ENCODE measurements around the gene KIFC3. TPM values are rescaled to one million over a fixed set of nuclear protein-coding genes. Genes with fewer than 3 reads are reported as not detected.
"Not testable (repeated sequence)": the region's sequence is repeated elsewhere in the genome, so short reads cannot be mapped to it uniquely, and the experiment has no call there.

KIFC3 gene, protein sequence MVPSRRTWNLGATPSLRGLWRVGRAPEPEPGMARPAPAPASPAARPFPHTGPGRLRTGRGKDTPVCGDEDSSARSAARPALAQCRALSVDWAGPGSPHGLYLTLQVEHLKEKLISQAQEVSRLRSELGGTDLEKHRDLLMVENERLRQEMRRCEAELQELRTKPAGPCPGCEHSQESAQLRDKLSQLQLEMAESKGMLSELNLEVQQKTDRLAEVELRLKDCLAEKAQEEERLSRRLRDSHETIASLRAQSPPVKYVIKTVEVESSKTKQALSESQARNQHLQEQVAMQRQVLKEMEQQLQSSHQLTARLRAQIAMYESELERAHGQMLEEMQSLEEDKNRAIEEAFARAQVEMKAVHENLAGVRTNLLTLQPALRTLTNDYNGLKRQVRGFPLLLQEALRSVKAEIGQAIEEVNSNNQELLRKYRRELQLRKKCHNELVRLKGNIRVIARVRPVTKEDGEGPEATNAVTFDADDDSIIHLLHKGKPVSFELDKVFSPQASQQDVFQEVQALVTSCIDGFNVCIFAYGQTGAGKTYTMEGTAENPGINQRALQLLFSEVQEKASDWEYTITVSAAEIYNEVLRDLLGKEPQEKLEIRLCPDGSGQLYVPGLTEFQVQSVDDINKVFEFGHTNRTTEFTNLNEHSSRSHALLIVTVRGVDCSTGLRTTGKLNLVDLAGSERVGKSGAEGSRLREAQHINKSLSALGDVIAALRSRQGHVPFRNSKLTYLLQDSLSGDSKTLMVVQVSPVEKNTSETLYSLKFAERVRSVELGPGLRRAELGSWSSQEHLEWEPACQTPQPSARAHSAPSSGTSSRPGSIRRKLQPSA
- total RNA-seq: 39.3 TPM

DNA sequence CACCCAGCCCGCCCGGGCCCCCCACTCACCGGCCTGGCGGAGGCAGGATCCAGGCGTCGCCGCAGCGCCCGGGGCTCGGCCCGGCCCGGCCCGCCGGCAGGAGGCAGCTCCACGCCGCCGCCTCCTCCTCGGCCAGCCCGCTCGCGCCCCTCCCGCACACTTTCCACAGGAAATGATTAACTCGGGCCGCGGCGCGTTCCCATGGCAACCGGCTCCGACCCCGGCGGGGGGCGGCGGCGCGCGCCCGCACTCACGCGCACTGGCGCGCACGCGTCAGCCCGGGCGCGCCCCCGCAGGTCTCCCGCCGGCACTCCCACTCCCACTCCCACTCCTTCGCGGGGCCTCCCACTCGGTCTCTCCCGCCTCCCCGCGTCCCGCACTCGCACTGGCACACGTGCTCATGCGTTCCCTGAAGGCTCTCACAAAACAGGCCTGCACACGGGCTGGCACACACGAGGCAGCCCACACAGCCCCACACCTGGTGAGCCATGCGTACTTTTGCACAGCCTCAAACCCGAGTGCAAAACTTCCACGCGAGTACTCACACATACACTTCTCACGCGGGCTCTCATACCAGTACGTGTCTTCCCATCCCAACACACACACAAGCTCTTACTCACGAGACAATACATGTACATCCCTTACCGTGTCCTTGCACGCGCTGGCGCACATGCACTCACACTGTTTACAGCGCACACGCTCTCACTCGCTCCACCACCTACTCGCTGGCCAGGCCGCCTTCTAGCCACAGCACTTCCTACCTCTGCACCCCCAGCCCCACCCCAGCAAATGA lies at the start of gene KIFC3:
Gene KIFC3 (minus strand): TSS at position 151 of the 793 bp plus-strand sequence. CDS start 4,248 bp downstream, outside the sequence.
- peak; percentile 77 for DNase-seq (ENCODE audit: low spot score)

DNA sequence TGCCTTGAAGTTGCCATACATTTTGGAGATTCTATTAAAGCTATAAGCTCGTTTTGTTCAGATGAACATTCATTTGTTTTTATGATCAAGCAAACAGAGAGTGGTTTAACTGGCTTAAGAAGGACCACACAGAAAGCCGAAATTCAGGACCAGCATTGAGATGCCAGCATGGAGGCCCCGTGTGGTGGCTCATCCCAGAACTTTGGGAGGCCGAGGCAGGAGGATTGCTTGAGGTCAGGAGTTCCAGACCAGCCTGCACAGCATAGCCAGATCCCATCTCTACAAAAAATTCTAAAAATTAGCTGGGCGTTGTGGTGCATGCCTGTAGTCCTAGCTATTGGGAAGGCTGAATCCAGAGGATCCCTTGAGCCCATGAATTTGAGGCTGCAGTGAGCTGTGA lies 45.9 kb upstream of the KIFC3 start:
- no peak for DNase-seq (ENCODE audit: low spot score)

GRCh38 chr16:57846931-57847330 lies 44.6 kb upstream of the KIFC3 start:
- DNase-seq (ENCODE audit: low spot score): not testable (repeated sequence)

DNA sequence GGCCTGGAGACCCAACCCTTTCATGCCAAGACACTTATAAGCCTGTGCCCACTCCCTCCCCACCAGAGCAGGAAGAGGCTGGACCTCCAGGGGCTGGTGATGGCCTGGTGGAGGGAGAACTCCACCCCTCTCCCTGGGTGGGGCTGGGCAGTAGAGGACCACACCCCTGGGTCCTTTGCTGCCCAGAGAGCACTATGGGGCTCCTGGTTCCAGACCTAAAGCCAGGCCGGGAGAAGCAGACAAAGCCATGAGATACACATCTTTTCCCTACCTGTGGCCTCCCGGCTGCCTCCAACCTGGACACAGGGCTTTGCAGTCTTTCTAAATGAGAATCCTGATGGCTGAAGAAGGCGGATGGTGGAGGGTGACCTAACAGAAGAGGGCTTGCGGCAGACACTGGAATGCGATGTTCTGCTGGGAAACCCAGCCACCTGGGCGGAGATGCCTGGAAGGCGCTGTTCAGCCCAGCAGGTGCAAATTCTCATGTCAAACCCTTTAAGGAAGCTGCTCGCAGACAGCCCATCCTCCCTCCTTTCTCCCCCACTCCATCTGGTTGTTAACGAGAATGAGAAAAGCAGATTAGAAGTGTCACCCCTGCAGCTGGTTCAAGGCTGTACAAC lies 43.9 kb upstream of the KIFC3 start:
- no peak for DNase-seq (ENCODE audit: low spot score)

- DNase-seq (ENCODE audit: low spot score): no peak
Observed at GRCh38 chr16:57845115-57845514, 42.8 kb upstream of the KIFC3 start.

DNA sequence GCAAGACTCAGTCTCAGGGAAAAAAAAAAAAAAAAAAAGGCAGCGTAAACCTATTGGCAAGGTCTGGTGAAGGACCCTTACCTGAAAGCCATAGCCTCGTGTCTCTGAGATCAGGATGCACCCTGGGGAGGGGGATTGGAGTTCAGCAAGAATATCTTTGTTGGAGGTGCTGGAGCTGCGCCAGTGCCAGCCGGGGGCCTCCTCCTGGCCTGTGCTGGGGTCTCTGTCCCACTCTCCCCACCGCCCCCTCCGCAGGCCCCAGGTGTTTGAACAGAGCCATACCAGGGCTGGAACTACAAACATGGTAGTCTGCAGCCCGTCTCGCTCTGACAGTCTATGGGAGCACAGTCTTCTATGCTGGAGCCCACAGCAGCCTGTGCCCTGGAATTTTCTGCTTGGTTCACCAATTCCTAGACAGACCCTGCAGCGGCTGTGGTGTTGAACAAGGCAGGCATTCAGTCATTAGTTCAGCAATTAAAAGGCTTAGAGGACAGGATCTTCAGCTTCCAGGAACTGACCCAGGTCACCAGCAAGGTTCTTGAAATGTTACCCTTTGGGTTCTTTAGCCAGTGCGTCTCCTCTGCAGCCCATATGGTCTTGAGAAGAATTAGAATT lies 42.2 kb upstream of the KIFC3 start:
- no peak for DNase-seq (ENCODE audit: low spot score)

GRCh38 chr16:57843400-57843799 lies 41.1 kb upstream of the KIFC3 start:
- DNase-seq (ENCODE audit: low spot score): no peak

GRCh38 chr16:57842601-57843000 lies 40.3 kb upstream of the KIFC3 start:
- DNase-seq (ENCODE audit: low spot score): no peak

DNA sequence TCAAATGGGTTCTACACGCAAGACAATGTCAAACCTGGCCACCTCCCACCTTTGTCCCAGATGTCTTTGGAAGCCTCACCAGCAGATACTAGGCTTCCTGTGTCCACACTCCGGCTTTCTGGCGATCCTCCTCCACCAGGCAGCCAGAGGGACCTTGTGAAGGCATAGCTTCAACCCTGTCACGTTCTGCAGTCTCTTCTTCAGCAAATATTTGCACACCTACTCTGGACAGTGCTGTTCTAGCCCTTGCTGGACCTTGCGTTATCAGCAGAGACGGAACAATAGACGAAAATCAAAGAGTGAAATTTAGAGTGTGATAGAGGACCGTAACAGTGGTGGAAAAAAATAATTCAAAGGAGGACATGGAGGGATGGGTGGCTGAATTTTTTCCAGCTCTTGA lies 38.5 kb upstream of the KIFC3 start:
- no peak for DNase-seq (ENCODE audit: low spot score)

DNA sequence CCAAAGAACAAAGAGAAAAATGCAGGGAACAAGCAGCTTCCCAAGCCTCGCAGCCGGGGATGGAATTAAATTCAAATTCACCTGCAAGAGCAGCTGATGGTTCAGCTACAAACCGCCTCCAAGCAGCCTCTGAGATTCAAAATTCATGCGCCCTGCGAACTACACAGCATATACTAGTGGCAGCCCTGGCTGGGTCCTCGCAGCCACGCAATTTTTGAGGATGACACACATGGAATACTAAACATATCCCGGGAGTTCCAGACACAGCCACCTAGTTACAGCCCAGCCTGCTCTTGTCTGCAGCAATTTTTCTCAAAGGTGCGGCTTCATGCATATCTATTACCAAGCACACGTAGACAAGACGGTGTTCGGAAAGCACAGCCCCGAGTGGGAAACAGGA lies 35.9 kb upstream of the KIFC3 start:
- no peak for DNase-seq (ENCODE audit: low spot score)

GRCh38 chr16:57837305-57838125 lies 35.2 kb upstream of the KIFC3 start:
- DNase-seq (ENCODE audit: low spot score): no peak

- DNase-seq (ENCODE audit: low spot score): not testable (repeated sequence)
Observed at GRCh38 chr16:57835439-57835838, 33.1 kb upstream of the KIFC3 start.

DNA sequence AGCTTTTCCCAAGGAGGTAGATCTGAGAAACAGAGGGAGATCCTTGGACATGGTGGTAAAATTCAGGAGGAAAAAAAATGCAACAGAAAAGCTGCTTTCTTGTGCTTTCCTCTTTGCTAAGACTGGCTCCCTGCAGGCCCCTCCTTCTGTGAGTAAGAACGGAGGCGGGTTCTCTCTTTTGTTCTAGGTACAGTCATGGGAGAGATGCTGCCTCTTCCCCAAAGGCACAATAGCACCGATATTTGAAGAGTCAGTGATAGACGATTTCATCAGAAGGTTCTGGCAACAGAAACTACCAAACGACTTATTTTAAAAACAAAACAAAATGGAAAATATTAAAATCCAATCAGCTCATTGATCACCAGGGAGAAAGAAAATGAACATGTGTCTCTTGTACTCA lies 32.6 kb upstream of the KIFC3 start:
- no peak for DNase-seq (ENCODE audit: low spot score)

DNA sequence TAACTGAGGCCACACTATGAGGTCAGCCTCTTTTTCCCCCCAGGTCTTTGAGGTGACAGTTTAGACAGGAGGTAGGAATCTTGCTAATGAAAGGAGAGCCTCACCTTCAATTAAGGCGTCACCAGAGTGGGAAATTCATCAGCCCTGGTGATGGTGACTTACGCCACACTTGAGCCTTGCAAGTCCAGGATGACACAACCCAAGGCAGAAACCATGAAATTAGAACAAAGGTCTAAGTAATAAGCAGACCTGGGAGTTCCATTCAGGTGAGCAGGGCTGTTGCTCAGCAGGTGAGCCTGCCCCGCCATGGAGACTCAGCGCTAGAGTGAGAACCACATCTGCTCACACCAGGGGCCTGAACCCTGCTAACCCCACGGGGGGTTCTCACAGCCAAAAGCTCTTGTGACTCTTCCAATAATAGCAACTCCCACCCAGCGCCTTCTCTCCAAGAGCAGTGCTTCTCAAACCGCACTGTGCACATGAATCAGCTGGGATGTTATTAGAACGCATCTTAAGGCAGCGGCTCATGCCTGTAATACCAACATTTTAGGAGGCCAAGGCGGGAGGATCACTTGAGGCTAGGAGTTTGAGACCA lies 28.7 kb upstream of the KIFC3 start:
- no peak for DNase-seq (ENCODE audit: low spot score)

GRCh38 chr16:57829969-57830360 lies 27.7 kb upstream of the KIFC3 start:
- DNase-seq (ENCODE audit: low spot score): no peak

DNA sequence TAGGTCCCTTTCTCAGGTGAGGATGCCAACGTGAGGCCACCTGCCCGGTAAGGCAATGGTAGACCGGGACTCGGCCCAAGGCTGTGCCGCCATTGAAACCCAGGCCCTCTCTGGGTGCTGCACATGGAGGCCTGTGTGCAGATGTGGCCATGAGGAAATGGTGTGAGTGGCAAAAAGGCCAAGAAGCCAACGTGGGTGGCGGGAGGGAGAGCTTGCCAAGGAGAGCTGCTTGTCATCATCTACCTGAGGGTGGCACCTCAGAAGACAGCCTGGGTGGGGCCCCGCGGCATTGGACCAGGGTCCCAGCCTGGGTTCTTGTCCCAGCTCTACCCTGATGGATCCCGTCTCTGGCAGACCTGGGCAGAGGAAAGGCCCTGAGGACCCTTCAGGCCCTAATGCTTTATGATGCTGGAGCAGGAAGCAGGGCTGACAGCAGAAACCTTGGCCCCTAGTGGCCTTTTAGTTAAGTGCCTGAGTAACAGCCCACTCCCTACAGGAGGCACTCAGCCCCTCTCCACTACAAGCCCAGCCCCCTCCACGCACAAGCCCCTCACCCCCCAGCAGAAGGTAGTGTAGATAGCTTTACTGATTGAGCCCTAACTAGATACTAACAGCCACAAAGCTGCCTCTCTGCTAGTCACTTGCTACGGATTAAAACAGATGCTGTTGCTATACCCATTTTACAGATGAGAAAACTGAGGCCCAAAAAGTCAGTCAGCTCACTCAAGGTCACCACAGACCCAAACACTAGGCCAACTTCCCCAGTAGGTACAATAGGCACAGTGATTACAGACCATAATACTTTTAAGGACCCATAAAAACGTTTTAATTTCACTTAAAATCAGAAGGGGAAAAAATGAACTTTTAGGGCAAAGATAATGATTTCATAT lies 26.2 kb upstream of the KIFC3 start:
- no peak for DNase-seq (ENCODE audit: low spot score)

DNA sequence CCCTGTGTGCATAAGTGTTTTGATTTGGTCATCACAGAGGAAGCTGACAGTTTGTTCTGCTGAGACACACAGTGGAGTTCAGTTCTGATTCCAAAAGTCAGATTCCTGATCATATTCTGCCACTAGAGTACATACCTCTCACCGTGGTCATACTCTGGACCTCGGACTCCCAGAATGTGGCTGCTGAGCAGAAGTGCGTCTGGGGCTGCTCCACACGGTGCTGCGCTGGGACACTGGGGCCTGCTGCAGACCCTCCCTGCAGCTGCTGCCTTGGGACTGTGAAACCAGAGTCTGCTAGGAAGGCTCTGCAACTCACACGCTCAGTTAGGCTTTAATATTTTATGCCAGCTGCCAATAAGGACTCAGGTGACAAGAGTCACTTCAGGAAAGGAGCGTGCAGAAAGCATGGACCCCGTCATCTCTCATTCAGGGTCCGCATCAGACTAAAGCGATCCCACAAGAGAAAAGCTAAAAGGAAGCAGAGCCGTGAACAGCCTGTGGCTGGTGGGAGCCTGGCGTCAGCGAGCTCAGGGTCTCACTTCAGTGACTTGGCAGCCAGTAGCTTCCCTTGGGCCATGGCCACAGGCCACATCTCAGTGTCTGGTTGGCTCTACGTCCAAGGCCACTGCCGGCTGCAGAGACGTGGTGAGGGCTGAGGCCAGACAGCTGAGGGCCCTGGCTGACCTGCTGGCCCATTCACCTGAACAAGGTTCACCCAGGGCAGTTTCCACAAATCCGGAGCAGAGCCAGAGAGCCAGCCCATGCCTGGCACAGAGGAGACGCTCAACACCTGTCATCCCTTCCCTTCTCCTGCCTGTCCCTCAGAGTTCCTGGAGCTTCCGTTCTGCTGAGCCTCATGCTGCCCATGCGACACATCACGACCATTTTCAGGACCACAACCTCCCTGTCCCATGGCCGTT lies 24.7 kb upstream of the KIFC3 start:
- no peak for DNase-seq (ENCODE audit: low spot score)

DNA sequence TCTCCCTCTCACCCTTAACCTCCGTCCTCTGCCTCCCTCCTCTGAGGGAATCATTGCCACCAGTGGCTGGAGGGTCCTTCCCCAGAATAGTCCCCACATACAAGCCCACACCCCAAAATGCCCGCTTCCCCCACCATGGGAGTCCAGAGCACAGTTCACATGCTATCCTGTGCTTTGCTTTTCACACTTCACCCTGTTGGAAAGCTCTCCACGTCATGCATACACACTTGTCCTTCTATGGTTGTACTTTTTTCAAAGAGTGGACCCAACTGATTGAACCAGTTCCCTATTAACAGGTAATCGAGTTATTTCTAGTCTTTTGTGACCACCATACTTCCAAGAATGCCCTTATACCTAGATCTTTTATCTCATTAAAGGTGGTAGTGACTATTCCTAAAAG lies 23.8 kb upstream of the KIFC3 start:
- no peak for DNase-seq (ENCODE audit: low spot score)

All from mucosa of gallbladder (tissue), 1 donor.